ENCODE data around the gene VSTM1.

The VSTM1 gene

GRCh38 chr19:54029930-54030490 lies 33.7 kb downstream of the VSTM1 start:
- no peak overlapping the region for H3K27ac ChIP-seq (ENCODE audit: low read length)
- peak; percentile 84 for DNase-seq (ENCODE audit: low read depth, low spot score)
- H3K36me3 ChIP-seq (ENCODE audit: control insufficient read depth, insufficient read depth, low read length) = no peaks in the 10 kb centered on the region
- no CpG with 5 or more reads among the region's 9 CpGs for WGBS (ENCODE audit: insufficient coverage, insufficient read length)
- peaks cover 3% of the 10 kb centered on the region for H3K4me1 ChIP-seq (ENCODE audit: control insufficient read depth, insufficient read depth, low read length)
- H3K27me3 ChIP-seq (ENCODE audit: control insufficient read depth, insufficient read depth, low read length) = no peaks in the 10 kb centered on the region
- no peak overlapping the region for H3K4me3 ChIP-seq (ENCODE audit: low read length)
- no peaks in the 10 kb centered on the region for H3K9me3 ChIP-seq (ENCODE audit: control insufficient read depth, insufficient read depth, low read length)

GRCh38 chr19:54029301-54029700 lies 34.4 kb downstream of the VSTM1 start:
- Histone ChIP-seq H3K4me3 (ENCODE audit: low read length) (no peak overlapping the region), H3K9me3 (ENCODE audit: control insufficient read depth, insufficient read depth, low read length) (no peaks in the 10 kb centered on the region), H3K27ac (ENCODE audit: low read length) (no peak overlapping the region), H3K36me3 (ENCODE audit: control insufficient read depth, insufficient read depth, low read length) (no peaks in the 10 kb centered on the region), H3K27me3 (ENCODE audit: control insufficient read depth, insufficient read depth, low read length) (no peaks in the 10 kb centered on the region), H3K4me1 (ENCODE audit: control insufficient read depth, insufficient read depth, low read length) (no peaks in the 10 kb centered on the region; the same call in 1 of the 2 replicates)
- no peak for DNase-seq (ENCODE audit: low read depth, low spot score)
- no CpG with 5 or more reads among the region's 3 CpGs for WGBS (ENCODE audit: insufficient coverage, insufficient read length)

GRCh38 chr19:54026656-54027055 lies 37.0 kb downstream of the VSTM1 start:
- H3K27me3 ChIP-seq (ENCODE audit: control insufficient read depth, insufficient read depth, low read length) = no peaks in the 10 kb centered on the region
- WGBS (ENCODE audit: insufficient coverage, insufficient read length) = no CpG with 5 or more reads among the region's 7 CpGs
- no peak overlapping the region for H3K27ac ChIP-seq (ENCODE audit: low read length)
- peaks cover 1% of the 10 kb centered on the region; the same call in 1 of the 2 replicates for H3K4me1 ChIP-seq (ENCODE audit: control insufficient read depth, insufficient read depth, low read length)
- no peaks in the 10 kb centered on the region for H3K9me3 ChIP-seq (ENCODE audit: control insufficient read depth, insufficient read depth, low read length)
- no peak overlapping the region for H3K4me3 ChIP-seq (ENCODE audit: low read length)
- DNase-seq (ENCODE audit: low read depth, low spot score) = no peak
- no peaks in the 10 kb centered on the region for H3K36me3 ChIP-seq (ENCODE audit: control insufficient read depth, insufficient read depth, low read length)

- Histone ChIP-seq H3K36me3 (ENCODE audit: control insufficient read depth, insufficient read depth, low read length) (no peaks in the 10 kb centered on the region), H3K27me3 (ENCODE audit: control insufficient read depth, insufficient read depth, low read length) (no peaks in the 10 kb centered on the region)
These were observed 39.0 kb downstream of the VSTM1 start for GRCh38 chr19:54024660-54025059.

GRCh38 chr19:54023191-54023590 lies 40.5 kb downstream of the VSTM1 start:
- no peaks in the 10 kb centered on the region for H3K27me3 ChIP-seq (ENCODE audit: control insufficient read depth, insufficient read depth, low read length)
- H3K9me3 ChIP-seq (ENCODE audit: control insufficient read depth, insufficient read depth, low read length) = no peaks in the 10 kb centered on the region
- no peak for DNase-seq (ENCODE audit: low read depth, low spot score)
- 0 out of 2 replicates have a peak, but pooled peaks cover 1% of the 10 kb centered on the region for H3K4me1 ChIP-seq (ENCODE audit: control insufficient read depth, insufficient read depth, low read length)
- no CpG with 5 or more reads among the region's 3 CpGs for WGBS (ENCODE audit: insufficient coverage, insufficient read length)
- no peak overlapping the region for H3K27ac ChIP-seq (ENCODE audit: low read length)
- no peaks in the 10 kb centered on the region for H3K36me3 ChIP-seq (ENCODE audit: control insufficient read depth, insufficient read depth, low read length)
- no peak overlapping the region for H3K4me3 ChIP-seq (ENCODE audit: low read length)

More at GRCh38 chr19:54024660-54025059, 39.0 kb downstream of the VSTM1 start:
- Histone ChIP-seq H3K4me1 (ENCODE audit: control insufficient read depth, insufficient read depth, low read length) (0 out of 2 replicates have a peak, but pooled peaks cover 1% of the 10 kb centered on the region), H3K9me3 (ENCODE audit: control insufficient read depth, insufficient read depth, low read length) (no peaks in the 10 kb centered on the region), H3K27ac (ENCODE audit: low read length) (no peak overlapping the region), H3K4me3 (ENCODE audit: low read length) (no peak overlapping the region)
- DNase-seq (ENCODE audit: low read depth, low spot score) = no peak
- no CpG with 5 or more reads among the region's 9 CpGs for WGBS (ENCODE audit: insufficient coverage, insufficient read length)

GRCh38 chr19:54021932-54022331 lies 41.8 kb downstream of the VSTM1 start:
- H3K4me3 ChIP-seq (ENCODE audit: low read length) = no peak overlapping the region
- no peaks in the 10 kb centered on the region for H3K9me3 ChIP-seq (ENCODE audit: control insufficient read depth, insufficient read depth, low read length)
- no peak for DNase-seq (ENCODE audit: low read depth, low spot score)
- WGBS (ENCODE audit: insufficient coverage, insufficient read length) = no CpG with 5 or more reads among the region's 13 CpGs
- H3K27me3 ChIP-seq (ENCODE audit: control insufficient read depth, insufficient read depth, low read length) = no peaks in the 10 kb centered on the region
- H3K27ac ChIP-seq (ENCODE audit: low read length) = no peak overlapping the region
- H3K36me3 ChIP-seq (ENCODE audit: control insufficient read depth, insufficient read depth, low read length) = no peaks in the 10 kb centered on the region
- H3K4me1 ChIP-seq (ENCODE audit: control insufficient read depth, insufficient read depth, low read length) = 0 out of 2 replicates have a peak, but pooled peaks cover 1% of the 10 kb centered on the region

- Histone ChIP-seq H3K27me3 (ENCODE audit: control insufficient read depth, insufficient read depth, low read length) (no peaks in the 10 kb centered on the region), H3K4me1 (ENCODE audit: control insufficient read depth, insufficient read depth, low read length) (0 out of 2 replicates have a peak, but pooled peaks cover 1% of the 10 kb centered on the region), H3K27ac (ENCODE audit: low read length) (no peak overlapping the region), H3K4me3 (ENCODE audit: low read length) (no peak overlapping the region), H3K36me3 (ENCODE audit: control insufficient read depth, insufficient read depth, low read length) (no peaks in the 10 kb centered on the region), H3K9me3 (ENCODE audit: control insufficient read depth, insufficient read depth, low read length) (no peaks in the 10 kb centered on the region)
- WGBS (ENCODE audit: insufficient coverage, insufficient read length) = no CpG with 5 or more reads among the region's 8 CpGs
- DNase-seq (ENCODE audit: low read depth, low spot score) = no peak
These were observed 42.3 kb downstream of the VSTM1 start for GRCh38 chr19:54021363-54021762.

GRCh38 chr19:54017261-54017660 lies 46.4 kb downstream of the VSTM1 start:
- no peak overlapping the region for H3K4me3 ChIP-seq (ENCODE audit: low read length)
- H3K9me3 ChIP-seq (ENCODE audit: control insufficient read depth, insufficient read depth, low read length) = no peaks in the 10 kb centered on the region
- H3K36me3 ChIP-seq (ENCODE audit: control insufficient read depth, insufficient read depth, low read length) = no peaks in the 10 kb centered on the region
- no peaks in the 10 kb centered on the region for H3K4me1 ChIP-seq (ENCODE audit: control insufficient read depth, insufficient read depth, low read length)
- no peaks in the 10 kb centered on the region for H3K27me3 ChIP-seq (ENCODE audit: control insufficient read depth, insufficient read depth, low read length)
- WGBS (ENCODE audit: insufficient coverage, insufficient read length) = no CpG with 5 or more reads among the region's 4 CpGs
- no peak overlapping the region for H3K27ac ChIP-seq (ENCODE audit: low read length)
- no peak for DNase-seq (ENCODE audit: low read depth, low spot score)

- H3K4me1 ChIP-seq (ENCODE audit: control insufficient read depth, insufficient read depth, low read length) = no peaks in the 10 kb centered on the region
- no CpG with 5 or more reads among the region's 19 CpGs for WGBS (ENCODE audit: insufficient coverage, insufficient read length)
- no peak for DNase-seq (ENCODE audit: low read depth, low spot score)
- no peaks in the 10 kb centered on the region for H3K27me3 ChIP-seq (ENCODE audit: control insufficient read depth, insufficient read depth, low read length)
- H3K36me3 ChIP-seq (ENCODE audit: control insufficient read depth, insufficient read depth, low read length) = no peaks in the 10 kb centered on the region
- H3K4me3 ChIP-seq (ENCODE audit: low read length) = no peak overlapping the region
- no peak overlapping the region for H3K27ac ChIP-seq (ENCODE audit: low read length)
- H3K9me3 ChIP-seq (ENCODE audit: control insufficient read depth, insufficient read depth, low read length) = no peaks in the 10 kb centered on the region
These were observed 48.7 kb downstream of the VSTM1 start for GRCh38 chr19:54014920-54015560.

- no peaks in the 10 kb centered on the region for H3K9me3 ChIP-seq (ENCODE audit: control insufficient read depth, insufficient read depth, low read length)
- no peaks in the 10 kb centered on the region for H3K27me3 ChIP-seq (ENCODE audit: control insufficient read depth, insufficient read depth, low read length)
- no peak overlapping the region for H3K4me3 ChIP-seq (ENCODE audit: low read length)
- WGBS (ENCODE audit: insufficient coverage, insufficient read length) = no CpG with 5 or more reads among the region's 8 CpGs
- H3K36me3 ChIP-seq (ENCODE audit: control insufficient read depth, insufficient read depth, low read length) = no peaks in the 10 kb centered on the region
- no peaks in the 10 kb centered on the region for H3K4me1 ChIP-seq (ENCODE audit: control insufficient read depth, insufficient read depth, low read length)
- no peak for DNase-seq (ENCODE audit: low read depth, low spot score)
- H3K27ac ChIP-seq (ENCODE audit: low read length) = no peak overlapping the region
These were observed 49.8 kb downstream of the VSTM1 start for GRCh38 chr19:54013866-54014265.
